Fibroblast of pulmonary artery (primary cell): ENCODE results near the gene AGER.

Experiments
- DNase-seq: peaks from one replicate; pipeline ENCODE4 v3.0.0-alpha.2; 2010; ENCODE audit warnings: low read depth
- H3K4me3 ChIP-seq: replicated peaks from 2 replicates; pipeline ENCODE4 v1.5.1; 2011; ENCODE audit warnings: low read depth, mild to moderate bottlenecking, control low read depth, low read length, moderate library complexity
- TF ChIP-seq, protein P1 (sequence below): IDR thresholded peaks from 2 replicates; pipeline ENCODE4 v1.5.1; 2011; ENCODE audit warnings: mild to moderate bottlenecking, control low read depth, low read length, inconsistent platforms; ENCODE audit errors: missing control alignments

The AGER gene

DNA sequence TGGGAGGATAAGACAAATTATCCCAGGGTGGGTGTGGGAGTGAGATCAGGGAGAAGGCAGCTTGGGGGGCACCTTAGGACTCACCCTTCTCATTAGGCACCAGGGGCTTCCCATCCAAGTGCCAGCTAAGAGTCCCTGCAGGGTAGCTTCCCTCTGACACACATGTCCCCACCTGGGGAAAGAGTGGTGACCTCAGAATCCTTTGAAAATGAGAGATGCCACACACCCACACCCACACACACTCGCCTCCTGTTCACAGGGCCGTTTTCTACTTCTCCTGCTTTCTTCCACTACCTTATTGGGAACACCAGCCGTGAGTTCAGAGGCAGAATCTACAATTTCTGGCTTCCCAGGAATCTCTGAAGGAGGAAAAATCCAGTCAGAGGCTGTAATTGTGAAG, 1.0 kb downstream of the AGER start:
- TF ChIP-seq, protein P1, sequence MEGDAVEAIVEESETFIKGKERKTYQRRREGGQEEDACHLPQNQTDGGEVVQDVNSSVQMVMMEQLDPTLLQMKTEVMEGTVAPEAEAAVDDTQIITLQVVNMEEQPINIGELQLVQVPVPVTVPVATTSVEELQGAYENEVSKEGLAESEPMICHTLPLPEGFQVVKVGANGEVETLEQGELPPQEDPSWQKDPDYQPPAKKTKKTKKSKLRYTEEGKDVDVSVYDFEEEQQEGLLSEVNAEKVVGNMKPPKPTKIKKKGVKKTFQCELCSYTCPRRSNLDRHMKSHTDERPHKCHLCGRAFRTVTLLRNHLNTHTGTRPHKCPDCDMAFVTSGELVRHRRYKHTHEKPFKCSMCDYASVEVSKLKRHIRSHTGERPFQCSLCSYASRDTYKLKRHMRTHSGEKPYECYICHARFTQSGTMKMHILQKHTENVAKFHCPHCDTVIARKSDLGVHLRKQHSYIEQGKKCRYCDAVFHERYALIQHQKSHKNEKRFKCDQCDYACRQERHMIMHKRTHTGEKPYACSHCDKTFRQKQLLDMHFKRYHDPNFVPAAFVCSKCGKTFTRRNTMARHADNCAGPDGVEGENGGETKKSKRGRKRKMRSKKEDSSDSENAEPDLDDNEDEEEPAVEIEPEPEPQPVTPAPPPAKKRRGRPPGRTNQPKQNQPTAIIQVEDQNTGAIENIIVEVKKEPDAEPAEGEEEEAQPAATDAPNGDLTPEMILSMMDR, result no peak
- H3K4me3 ChIP-seq, result no peak overlapping the region
- DNase-seq, result no peak

DNA sequence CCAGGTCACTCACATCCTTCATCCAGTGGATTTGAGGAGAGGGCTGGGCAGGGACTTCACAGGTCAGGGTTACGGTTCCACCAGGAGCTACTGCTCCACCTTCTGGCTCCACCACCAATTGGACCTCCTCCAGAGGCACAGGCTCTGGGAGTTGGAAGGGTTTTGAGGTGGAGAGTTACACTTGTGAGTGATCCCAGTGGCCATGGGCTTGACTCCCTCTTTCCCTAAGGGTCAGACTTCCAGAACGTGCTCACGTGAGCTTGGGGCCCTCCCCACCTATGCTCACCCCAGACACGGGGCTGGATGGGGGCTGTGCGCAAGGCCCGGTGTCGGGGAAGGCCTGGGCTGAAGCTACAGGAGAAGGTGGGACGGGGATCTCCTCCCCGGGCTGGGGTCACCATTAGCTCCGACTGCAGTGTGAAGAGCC, 1.5 kb downstream of the AGER start:
- TF ChIP-seq, protein P1, result no peak
- DNase-seq, result no peak
- H3K4me3 ChIP-seq, result no peak overlapping the region

DNA sequence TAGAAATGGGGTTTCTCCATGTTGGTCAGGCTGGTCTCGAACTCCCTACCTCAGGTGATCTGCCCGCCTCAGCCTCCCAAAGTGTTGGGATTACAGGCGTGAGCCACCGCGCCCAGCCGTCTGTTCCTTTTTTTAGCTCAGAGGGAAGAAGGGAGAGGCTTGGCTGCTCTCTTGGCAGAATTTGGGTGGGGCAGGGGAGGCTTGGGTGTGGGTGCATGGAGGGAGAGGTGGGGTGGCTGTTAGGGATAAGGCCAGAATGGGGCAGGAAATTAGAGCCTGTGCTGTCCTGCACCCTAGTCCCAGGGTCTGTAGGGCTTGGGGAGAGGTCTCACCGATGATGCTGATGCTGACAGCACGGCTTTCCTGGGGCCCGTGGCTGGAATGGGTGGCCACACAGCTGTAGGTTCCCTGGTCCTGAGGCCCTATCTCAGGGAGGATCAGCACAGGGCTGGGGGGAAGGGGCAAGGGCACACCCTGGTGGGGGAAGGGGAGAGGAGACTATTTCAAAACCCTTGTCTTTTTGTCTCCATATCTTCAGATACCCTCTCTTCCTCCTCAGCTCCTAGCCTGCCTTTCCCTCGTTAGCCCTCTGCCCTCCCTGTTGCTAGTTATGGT, 2.0 kb downstream of the AGER start:
- no peak overlapping the region for H3K4me3 ChIP-seq
- no peak for DNase-seq
- TF ChIP-seq, protein P1, result no peak

DNA sequence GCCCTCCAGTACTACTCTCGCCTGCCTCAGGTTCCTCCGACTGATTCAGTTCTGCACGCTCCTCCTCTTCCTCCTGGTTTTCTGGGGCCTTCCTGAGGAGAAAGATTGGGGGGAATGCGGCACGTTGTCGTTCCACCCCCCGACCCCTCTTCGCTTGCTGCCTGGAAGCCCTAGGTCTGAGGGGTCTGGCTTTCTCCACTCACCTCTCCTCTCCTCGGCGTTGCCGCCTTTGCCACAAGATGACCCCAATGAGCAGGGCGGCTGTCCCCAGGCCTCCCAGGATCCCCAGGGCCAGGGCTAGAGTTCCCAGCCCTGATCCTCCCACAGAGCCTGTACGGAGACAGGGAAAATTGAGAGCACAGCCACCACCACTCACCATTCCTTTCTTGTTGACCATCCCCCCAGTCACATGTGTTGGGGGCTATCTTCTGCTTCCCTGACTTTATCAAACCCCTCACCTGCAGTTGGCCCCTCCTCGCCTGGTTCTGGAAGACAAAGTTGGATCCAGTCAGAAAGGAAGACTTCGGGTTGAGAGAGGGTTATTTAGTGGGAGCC, 2.8 kb downstream of the AGER start:
- no peak overlapping the region for H3K4me3 ChIP-seq
- DNase-seq, result no peak
- TF ChIP-seq, protein P1, result no peak

DNA sequence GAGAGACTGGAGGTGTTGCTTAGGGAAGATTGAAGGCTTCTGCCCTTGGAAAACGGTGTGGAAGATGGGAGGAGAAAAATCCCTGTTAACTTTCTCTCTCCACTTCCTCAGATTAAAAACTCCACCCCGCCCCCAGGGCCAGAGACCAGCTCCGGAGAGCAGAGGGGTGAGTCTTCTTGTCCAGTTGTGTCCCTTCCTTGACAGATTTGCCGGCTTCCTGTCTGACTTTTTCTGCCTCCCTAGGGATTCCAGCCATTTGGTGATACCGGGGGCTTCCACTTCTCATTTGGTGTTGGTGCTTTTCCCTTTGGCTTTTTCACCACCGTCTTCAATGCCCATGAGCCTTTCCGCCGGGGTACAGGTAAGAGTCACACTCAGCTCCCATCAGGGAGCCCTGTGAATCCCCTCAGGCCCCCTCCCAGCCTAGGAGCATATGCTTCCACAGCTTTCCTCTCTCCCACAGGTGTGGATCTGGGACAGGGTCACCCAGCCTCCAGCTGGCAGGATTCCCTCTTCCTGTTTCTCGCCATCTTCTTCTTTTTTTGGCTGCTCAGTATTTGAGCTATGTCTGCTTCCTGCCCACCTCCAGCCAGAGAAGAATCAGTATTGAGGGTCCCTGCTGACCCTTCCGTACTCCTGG, 4.2 kb downstream of the AGER start:
- H3K4me3 ChIP-seq, result no peak overlapping the region
- TF ChIP-seq, protein P1, result no peak
- no peak for DNase-seq

DNA sequence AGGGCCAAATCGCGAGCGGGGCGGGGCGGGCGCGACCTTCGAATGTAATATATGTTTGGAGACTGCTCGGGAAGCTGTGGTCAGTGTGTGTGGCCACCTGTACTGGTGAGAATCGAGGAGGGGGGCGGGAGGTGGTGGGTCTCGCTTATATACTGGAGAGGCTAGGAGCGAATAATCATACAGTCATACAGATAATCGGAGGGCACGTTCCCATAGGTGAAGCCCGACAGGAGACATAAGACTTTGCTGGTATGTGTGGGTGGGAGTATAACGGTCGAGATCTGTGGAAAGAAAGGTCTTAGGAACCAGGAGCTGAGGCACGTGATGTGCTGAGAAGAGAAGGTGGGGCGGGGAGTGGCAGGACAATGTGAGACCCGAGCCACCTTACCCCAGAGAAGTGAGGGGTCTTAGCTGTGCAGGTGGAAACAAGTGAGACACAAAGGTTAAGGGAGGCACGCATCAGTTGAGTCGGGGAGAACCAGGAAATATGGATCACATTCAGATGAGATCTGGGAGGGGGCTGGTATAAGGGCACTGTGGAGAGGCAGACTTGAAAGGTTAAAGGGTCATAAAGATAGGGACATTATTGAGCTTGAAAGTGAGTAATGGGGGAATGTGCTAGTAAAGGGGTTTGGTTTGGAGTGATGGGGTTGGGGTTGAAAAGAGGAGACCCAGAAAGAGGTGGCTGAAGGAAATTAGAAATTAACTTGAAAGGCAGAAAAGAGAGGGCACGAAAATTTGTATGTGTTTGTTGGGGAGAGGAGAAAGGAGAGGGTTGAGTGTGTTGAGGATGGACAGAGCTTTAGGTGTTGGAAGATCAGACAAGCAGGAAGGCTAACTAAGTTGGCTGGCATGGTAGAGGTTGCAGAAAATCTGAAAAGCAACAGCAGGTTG, 5.3 kb downstream of the AGER start:
- H3K4me3 ChIP-seq, result peak overlapping the region; percentile 87
- TF ChIP-seq, protein P1, result no peak
- DNase-seq, result no peak
